Brain microvascular endothelial cell (primary cell): ENCODE data around the gene ZFP69.
A peak's percentile ranks its signal among the peaks of the same experiment; 100 is the strongest.
"Not testable (repeated sequence)": the region's sequence is repeated elsewhere in the genome, so short reads cannot be mapped to it uniquely, and the experiment has no call there.

Experiments
- DNase-seq: peaks from one replicate; pipeline ENCODE4 v3.0.0-alpha.2; 2020
- H3K27ac ChIP-seq: fragments of 250-450 bp; sonication (Bioruptor Pico); 2 replicates; pipeline ENCODE4 v1.5.1; 2020; ENCODE audit warnings: mild to moderate bottlenecking, moderate library complexity
- H3K27me3 ChIP-seq: fragments of 250-450 bp; sonication (Bioruptor Pico); replicated peaks from 2 replicates; pipeline ENCODE4 v1.5.1; 2020; ENCODE audit warnings: mild to moderate bottlenecking
- H3K36me3 ChIP-seq: fragments of 250-450 bp; sonication (Bioruptor Pico); replicated peaks from 2 replicates; pipeline ENCODE4 v1.5.1; 2020; ENCODE audit warnings: mild to moderate bottlenecking
- H3K4me3 ChIP-seq: 2 replicates; pipeline ENCODE4 v1.5.1; 2011; ENCODE audit warnings: low read depth, mild to moderate bottlenecking, control low read depth, low read length, moderate library complexity
- in situ Hi-C: cut with HindIII; loops from 2 replicates; pipeline ENCODE4 v1.10.0; 2017; ENCODE audit warnings: low sequenced_read_pairs, low pct_ligation_motif_present
- TF ChIP-seq, protein P1 (sequence below): IDR thresholded peaks from 2 replicates; pipeline ENCODE4 v1.5.1; 2011; ENCODE audit warnings: low read depth, mild to moderate bottlenecking, moderate library complexity, low read length, control low read depth, inconsistent platforms; ENCODE audit errors: missing control alignments

ZFP69 gene

GRCh38 chr1:40479156-40479555, 2.1 kb downstream of the ZFP69 start:
- no peak overlapping the region for H3K4me3 ChIP-seq
- TF ChIP-seq, protein P1, sequence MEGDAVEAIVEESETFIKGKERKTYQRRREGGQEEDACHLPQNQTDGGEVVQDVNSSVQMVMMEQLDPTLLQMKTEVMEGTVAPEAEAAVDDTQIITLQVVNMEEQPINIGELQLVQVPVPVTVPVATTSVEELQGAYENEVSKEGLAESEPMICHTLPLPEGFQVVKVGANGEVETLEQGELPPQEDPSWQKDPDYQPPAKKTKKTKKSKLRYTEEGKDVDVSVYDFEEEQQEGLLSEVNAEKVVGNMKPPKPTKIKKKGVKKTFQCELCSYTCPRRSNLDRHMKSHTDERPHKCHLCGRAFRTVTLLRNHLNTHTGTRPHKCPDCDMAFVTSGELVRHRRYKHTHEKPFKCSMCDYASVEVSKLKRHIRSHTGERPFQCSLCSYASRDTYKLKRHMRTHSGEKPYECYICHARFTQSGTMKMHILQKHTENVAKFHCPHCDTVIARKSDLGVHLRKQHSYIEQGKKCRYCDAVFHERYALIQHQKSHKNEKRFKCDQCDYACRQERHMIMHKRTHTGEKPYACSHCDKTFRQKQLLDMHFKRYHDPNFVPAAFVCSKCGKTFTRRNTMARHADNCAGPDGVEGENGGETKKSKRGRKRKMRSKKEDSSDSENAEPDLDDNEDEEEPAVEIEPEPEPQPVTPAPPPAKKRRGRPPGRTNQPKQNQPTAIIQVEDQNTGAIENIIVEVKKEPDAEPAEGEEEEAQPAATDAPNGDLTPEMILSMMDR, result no peak
- no peaks in the 10 kb centered on the region for H3K36me3 ChIP-seq
- no peak overlapping the region for H3K27ac ChIP-seq
- H3K27me3 ChIP-seq, result no peaks in the 10 kb centered on the region
- DNase-seq, result no peak
- in situ Hi-C loops, result no loop called here

- TF ChIP-seq, protein P1, result no peak
- in situ Hi-C loops, result no loop called here
These were observed 18.3 kb downstream of the ZFP69 start for GRCh38 chr1:40495315-40495903.

DNA sequence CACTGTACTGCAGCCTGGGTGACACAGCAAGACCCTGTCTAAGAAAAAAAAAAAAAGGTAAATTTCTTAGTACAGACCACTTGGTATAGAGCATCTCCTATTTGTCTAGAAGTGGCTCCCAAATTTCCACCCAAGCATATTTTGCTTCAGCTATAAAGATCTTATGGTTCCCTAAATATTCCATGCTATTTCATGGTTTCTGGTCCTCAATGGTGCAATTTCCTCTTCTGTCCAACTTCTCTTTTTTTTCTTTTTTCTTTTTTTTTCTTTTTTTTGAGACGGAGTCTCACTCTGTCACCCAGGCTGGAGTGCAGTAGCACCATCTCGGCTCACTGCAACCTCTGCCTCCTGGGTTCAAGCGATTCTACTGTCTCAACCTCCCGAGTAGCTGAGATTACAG, 25.6 kb downstream of the ZFP69 start:
- DNase-seq, H3K27ac ChIP-seq, H3K27me3 ChIP-seq, H3K4me3 ChIP-seq, in situ Hi-C loops, H3K36me3 ChIP-seq: not testable (repeated sequence)

More at GRCh38 chr1:40495315-40495903, 18.3 kb downstream of the ZFP69 start:
- Histone ChIP-seq H3K36me3 (peaks cover 30% of the 10 kb centered on the region), H3K27ac (no peak overlapping the region), H3K27me3 (no peaks in the 10 kb centered on the region), H3K4me3 (no peak overlapping the region)
- no peak for DNase-seq

DNA sequence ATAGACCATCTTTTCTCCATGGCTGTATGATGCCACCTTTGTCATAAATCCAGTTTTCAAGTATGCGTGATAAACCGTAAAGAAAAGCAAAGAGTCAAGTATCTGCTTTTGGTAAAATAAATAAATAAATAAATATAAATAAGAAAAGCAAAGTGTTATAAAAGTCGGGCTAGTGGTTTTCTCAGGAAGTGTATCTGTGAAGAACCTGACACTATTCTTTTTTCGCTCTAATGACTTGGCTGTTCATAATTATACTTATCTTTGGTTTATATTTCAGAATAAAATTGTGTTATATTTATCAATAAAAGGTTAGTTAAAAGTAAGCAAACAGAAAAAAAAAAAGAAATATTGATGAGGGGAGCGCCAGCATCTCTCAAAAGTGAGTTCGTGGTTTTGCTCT, 30.9 kb downstream of the ZFP69 start:
- Histone ChIP-seq H3K27me3 (no peaks in the 10 kb centered on the region), H3K36me3 (no peaks in the 10 kb centered on the region), H3K4me3 (peak overlapping the region; percentile 68), H3K27ac (peak overlapping the region; percentile 17)
- TF ChIP-seq, protein P1, result no peak
- in situ Hi-C loops, result no loop called here
- DNase-seq, result no peak

DNA sequence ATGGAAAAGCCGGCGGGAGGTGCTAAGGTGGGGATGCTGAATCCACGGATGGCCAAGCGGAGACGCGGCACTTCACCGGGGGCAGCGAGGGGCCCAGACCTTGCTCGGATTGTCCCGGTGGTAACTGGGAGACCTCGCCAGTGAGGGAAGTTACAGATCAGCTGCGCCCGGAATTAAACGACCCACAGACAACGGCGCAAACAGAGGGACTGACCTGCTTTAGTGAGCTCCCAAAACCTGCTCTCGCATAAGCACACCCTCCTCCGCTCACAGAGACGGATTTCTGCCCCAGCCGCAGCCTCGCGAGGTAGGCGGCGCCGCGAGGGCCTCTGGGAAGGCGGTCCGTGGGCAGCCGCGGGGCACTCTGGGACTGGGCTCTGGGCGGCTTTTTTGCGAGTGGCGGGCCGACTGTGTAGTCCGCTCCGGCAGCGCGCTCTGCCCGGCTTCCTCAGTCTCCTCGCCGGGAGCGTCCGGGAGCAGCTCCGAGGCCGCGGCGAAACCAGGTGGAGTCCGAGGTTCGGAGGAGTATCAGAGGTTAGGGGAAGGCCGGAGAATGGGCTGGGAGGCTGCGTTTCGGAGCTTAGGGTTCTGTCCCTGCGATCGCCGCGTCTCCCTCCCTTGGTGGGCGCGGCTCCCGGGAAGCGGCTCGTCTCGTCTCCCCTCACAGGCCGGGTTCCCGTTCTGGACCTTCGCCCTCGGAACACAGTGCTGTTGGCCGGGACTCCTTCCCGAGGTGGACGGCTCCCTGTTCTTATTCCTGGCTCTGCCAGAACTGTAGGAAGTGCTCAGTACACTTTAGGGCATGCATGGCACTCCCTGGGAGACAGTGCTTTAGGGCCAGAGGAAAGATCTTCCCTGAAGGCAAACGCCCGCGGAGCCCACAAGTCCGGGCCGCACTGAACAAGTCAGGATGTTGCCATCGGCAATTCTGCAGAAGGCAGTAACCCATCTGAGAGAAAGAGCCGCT, 31.6 kb downstream of the ZFP69 start, which contains the start of gene EXO5:
Gene EXO5, plus strand, starts transcription at position 393 of the 967 bp plus-strand sequence. CDS start 5,778 bp downstream, outside the sequence.
- TF ChIP-seq, protein P1, result no peak
- Histone ChIP-seq H3K27me3 (no peaks in the 10 kb centered on the region), H3K36me3 (no peaks in the 10 kb centered on the region), H3K4me3 (peak within 1 kb of the TSS; percentile 68), H3K27ac (peak within 1 kb of the TSS; percentile 17)
- peak; percentile 76 for DNase-seq
- in situ Hi-C loops, result no loop called here

DNA sequence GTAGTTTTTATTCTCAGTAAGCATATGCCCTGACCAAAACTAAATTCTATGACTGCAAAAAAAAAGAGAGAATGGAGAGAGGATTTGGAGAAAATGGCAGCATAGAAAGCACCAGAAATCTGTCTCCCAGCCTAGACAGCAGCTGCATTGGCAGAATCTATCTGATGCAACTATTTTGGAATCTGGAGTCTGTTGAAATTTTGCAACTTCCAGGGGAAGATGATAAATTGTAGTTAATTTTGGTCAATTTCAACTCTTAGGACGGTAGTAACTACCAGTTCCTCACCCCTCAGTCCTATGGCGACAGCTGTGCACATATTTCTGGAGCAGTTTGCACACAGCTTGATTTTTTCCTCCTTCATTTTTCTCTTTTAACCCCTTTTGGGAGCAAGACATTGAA, 42.4 kb downstream of the ZFP69 start:
- Histone ChIP-seq H3K4me3 (no peak overlapping the region), H3K36me3 (peaks cover 7% of the 10 kb centered on the region), H3K27me3 (no peaks in the 10 kb centered on the region), H3K27ac (no peak overlapping the region)
- DNase-seq, result no peak
- TF ChIP-seq, protein P1, result no peak
- in situ Hi-C loops, result no loop called here
